ENCODE data around the gene EDNRB.
A peak's percentile ranks its signal among the peaks of the same experiment; 100 is the strongest.
"Not testable (repeated sequence)": the region's sequence is repeated elsewhere in the genome, so short reads cannot be mapped to it uniquely, and the experiment has no call there.

The EDNRB gene

GRCh38 chr13:77918391-77919245, at the start of gene EDNRB:
EDNRB (minus strand) TSS chr13:77918831; CDS start chr13:77918573, 258 bp downstream.
- DNase-seq = peak; percentile 3

- DNase-seq = no peak
Observed at GRCh38 chr13:77966671-77967070, 48.0 kb upstream of the EDNRB start.

GRCh38 chr13:77952737-77953136, 34.1 kb upstream of the EDNRB start:
- DNase-seq = no peak

GRCh38 chr13:77952276-77952675, 33.6 kb upstream of the EDNRB start:
- DNase-seq = no peak

GRCh38 chr13:77946522-77946921, 27.9 kb upstream of the EDNRB start:
- no peak for DNase-seq

GRCh38 chr13:77935063-77935462, 16.4 kb upstream of the EDNRB start:
- not testable (repeated sequence) for DNase-seq

GRCh38 chr13:77930430-77930829, 11.8 kb upstream of the EDNRB start:
- DNase-seq = no peak

GRCh38 chr13:77928909-77929308, 10.3 kb upstream of the EDNRB start:
- no peak for DNase-seq

- no peak for DNase-seq
Observed at GRCh38 chr13:77925616-77926015, 7.0 kb upstream of the EDNRB start.

- DNase-seq = no peak
Observed at GRCh38 chr13:77919921-77920294, 1.3 kb upstream of the EDNRB start.

- peak; percentile 3 for DNase-seq
Observed at GRCh38 chr13:77919246-77919920, 752 bp upstream of the EDNRB start.

- DNase-seq = no peak
Observed at GRCh38 chr13:77916488-77916887, 2.1 kb downstream of the EDNRB start.

GRCh38 chr13:77915686-77916085, 2.9 kb downstream of the EDNRB start:
- no peak for DNase-seq

GRCh38 chr13:77913003-77913402, 5.6 kb downstream of the EDNRB start:
- DNase-seq = no peak

GRCh38 chr13:77911751-77912150, 6.9 kb downstream of the EDNRB start:
- DNase-seq = no peak

- no peak for DNase-seq
Observed at GRCh38 chr13:77909827-77910226, 8.8 kb downstream of the EDNRB start.

GRCh38 chr13:77908531-77908930, 10.1 kb downstream of the EDNRB start:
- DNase-seq = no peak

GRCh38 chr13:77907666-77908341, 10.8 kb downstream of the EDNRB start:
- DNase-seq = no peak

GRCh38 chr13:77904031-77904430, 14.6 kb downstream of the EDNRB start:
- DNase-seq = no peak

GRCh38 chr13:77903435-77903834, 15.2 kb downstream of the EDNRB start:
- DNase-seq = no peak

GRCh38 chr13:77902319-77902963, 16.2 kb downstream of the EDNRB start:
- no peak for DNase-seq

GRCh38 chr13:77898097-77898496, 20.5 kb downstream of the EDNRB start:
- DNase-seq = no peak

GRCh38 chr13:77896977-77897376, 21.7 kb downstream of the EDNRB start:
- no peak for DNase-seq

All from EL (cell line).